ENCODE data around the gene NRXN3.

The NRXN3 gene

GRCh38 chr14:78933948-78934524 is 763.9 kb downstream of the NRXN3 start:
- in situ Hi-C loops (cut with MboI; ENCODE audit: low sequenced_read_pairs): no loop called here
- no peaks in the 10 kb centered on the region for H3K4me1 ChIP-seq
- DNase-seq (ENCODE audit: low spot score in 2 of 2): peak in 1 of 2 experiments; percentile 8
- no peaks in the 10 kb centered on the region for H3K36me3 ChIP-seq (replicated peaks)
- H3K9me3 ChIP-seq: no peaks in the 10 kb centered on the region; the same call in 1 of the 2 replicates
- no peak overlapping the region for H3K4me3 ChIP-seq
- no peaks in the 10 kb centered on the region for H3K27me3 ChIP-seq (ENCODE audit: low read depth)

- Histone ChIP-seq H3K27me3 (ENCODE audit: low read depth) (no peaks in the 10 kb centered on the region), H3K4me3 (no peak overlapping the region), H3K9me3 (no peaks in the 10 kb centered on the region), H3K4me1 (no peaks in the 10 kb centered on the region), H3K36me3 (replicated peaks) (no peaks in the 10 kb centered on the region)
- no peak for DNase-seq (ENCODE audit: low spot score in 2 of 2)
- in situ Hi-C loops (cut with MboI; ENCODE audit: low sequenced_read_pairs): no loop called here
These were observed 776.8 kb downstream of the NRXN3 start for GRCh38 chr14:78946949-78947348.

- Histone ChIP-seq H3K27me3 (ENCODE audit: low read depth) (no peaks in the 10 kb centered on the region), H3K4me1 (no peaks in the 10 kb centered on the region), H3K36me3 (replicated peaks) (no peaks in the 10 kb centered on the region), H3K9me3 (no peaks in the 10 kb centered on the region), H3K4me3 (no peak overlapping the region)
- DNase-seq (ENCODE audit: low spot score in 2 of 2): no peak
- in situ Hi-C loops (cut with MboI; ENCODE audit: low sequenced_read_pairs): no loop called here
These were observed 777.5 kb downstream of the NRXN3 start for GRCh38 chr14:78947681-78948080.

- DNase-seq (ENCODE audit: low spot score in 2 of 2): no peak
- Histone ChIP-seq H3K9me3 (no peaks in the 10 kb centered on the region), H3K4me1 (no peaks in the 10 kb centered on the region), H3K27me3 (ENCODE audit: low read depth) (no peaks in the 10 kb centered on the region), H3K4me3 (no peak overlapping the region), H3K36me3 (replicated peaks) (no peaks in the 10 kb centered on the region)
- in situ Hi-C loops (cut with MboI; ENCODE audit: low sequenced_read_pairs): no loop called here
These were observed 780.5 kb downstream of the NRXN3 start for GRCh38 chr14:78950649-78951048.

GRCh38 chr14:78951602-78952001 is 781.4 kb downstream of the NRXN3 start:
- DNase-seq (ENCODE audit: low spot score in 2 of 2): no peak
- in situ Hi-C loops (cut with MboI; ENCODE audit: low sequenced_read_pairs): no loop called here

GRCh38 chr14:78959674-78960264 is 789.6 kb downstream of the NRXN3 start:
- peak; percentile 55 to 75 for DNase-seq (ENCODE audit: low spot score in 2 of 2)
- H3K4me1 ChIP-seq: no peaks in the 10 kb centered on the region
- H3K27me3 ChIP-seq (ENCODE audit: low read depth): no peaks in the 10 kb centered on the region
- no peak overlapping the region for H3K4me3 ChIP-seq
- no peaks in the 10 kb centered on the region for H3K36me3 ChIP-seq (replicated peaks)
- in situ Hi-C loops (cut with MboI; ENCODE audit: low sequenced_read_pairs): no loop called here
- no peaks in the 10 kb centered on the region for H3K9me3 ChIP-seq

More at GRCh38 chr14:78951602-78952001, 781.4 kb downstream of the NRXN3 start:
- Histone ChIP-seq H3K9me3 (no peaks in the 10 kb centered on the region), H3K36me3 (replicated peaks) (no peaks in the 10 kb centered on the region), H3K27me3 (ENCODE audit: low read depth) (no peaks in the 10 kb centered on the region), H3K4me1 (no peaks in the 10 kb centered on the region), H3K4me3 (no peak overlapping the region)

- no peak overlapping the region for H3K4me3 ChIP-seq
- no peaks in the 10 kb centered on the region for H3K4me1 ChIP-seq
- H3K36me3 ChIP-seq (replicated peaks): no peaks in the 10 kb centered on the region
- no peak for DNase-seq (ENCODE audit: low spot score in 2 of 2)
- in situ Hi-C loops (cut with MboI; ENCODE audit: low sequenced_read_pairs): no loop called here
- H3K27me3 ChIP-seq (ENCODE audit: low read depth): no peaks in the 10 kb centered on the region
- H3K9me3 ChIP-seq: no peaks in the 10 kb centered on the region
These were observed 797.1 kb downstream of the NRXN3 start for GRCh38 chr14:78967111-78967809.

GRCh38 chr14:78968265-78968664 is 798.1 kb downstream of the NRXN3 start:
- in situ Hi-C loops (cut with MboI; ENCODE audit: low sequenced_read_pairs): no loop called here
- H3K4me3 ChIP-seq: no peak overlapping the region

GRCh38 chr14:78970677-78971076 is 800.5 kb downstream of the NRXN3 start:
- Histone ChIP-seq H3K4me3 (no peak overlapping the region), H3K9me3 (no peaks in the 10 kb centered on the region), H3K36me3 (replicated peaks) (no peaks in the 10 kb centered on the region), H3K27me3 (ENCODE audit: low read depth) (no peaks in the 10 kb centered on the region), H3K4me1 (no peaks in the 10 kb centered on the region)
- DNase-seq (ENCODE audit: low spot score in 2 of 2): no peak
- in situ Hi-C loops (cut with MboI; ENCODE audit: low sequenced_read_pairs): no loop called here

More at GRCh38 chr14:78968265-78968664, 798.1 kb downstream of the NRXN3 start:
- no peaks in the 10 kb centered on the region for H3K9me3 ChIP-seq
- no peaks in the 10 kb centered on the region for H3K27me3 ChIP-seq (ENCODE audit: low read depth)
- no peaks in the 10 kb centered on the region for H3K4me1 ChIP-seq
- no peak for DNase-seq (ENCODE audit: low spot score in 2 of 2)
- H3K36me3 ChIP-seq (replicated peaks): no peaks in the 10 kb centered on the region

GRCh38 chr14:78972440-78972839 is 802.3 kb downstream of the NRXN3 start:
- no peak for DNase-seq (ENCODE audit: low spot score in 2 of 2)
- no peaks in the 10 kb centered on the region for H3K4me1 ChIP-seq
- in situ Hi-C loops (cut with MboI; ENCODE audit: low sequenced_read_pairs): no loop called here
- no peaks in the 10 kb centered on the region for H3K27me3 ChIP-seq (ENCODE audit: low read depth)
- H3K4me3 ChIP-seq: no peak overlapping the region
- H3K9me3 ChIP-seq: no peaks in the 10 kb centered on the region
- no peaks in the 10 kb centered on the region for H3K36me3 ChIP-seq (replicated peaks)

- Histone ChIP-seq H3K36me3 (replicated peaks) (no peaks in the 10 kb centered on the region), H3K4me3 (no peak overlapping the region), H3K4me1 (no peaks in the 10 kb centered on the region), H3K9me3 (no peaks in the 10 kb centered on the region), H3K27me3 (ENCODE audit: low read depth) (no peaks in the 10 kb centered on the region)
- in situ Hi-C loops (cut with MboI; ENCODE audit: low sequenced_read_pairs): no loop called here
- DNase-seq (ENCODE audit: low spot score in 2 of 2): no peak
These were observed 804.5 kb downstream of the NRXN3 start for GRCh38 chr14:78974691-78975090.

GRCh38 chr14:78975734-78976133 is 805.6 kb downstream of the NRXN3 start:
- H3K4me1 ChIP-seq: no peaks in the 10 kb centered on the region
- no peaks in the 10 kb centered on the region for H3K36me3 ChIP-seq (replicated peaks)
- in situ Hi-C loops (cut with MboI; ENCODE audit: low sequenced_read_pairs): no loop called here
- DNase-seq (ENCODE audit: low spot score in 2 of 2): no peak
- no peaks in the 10 kb centered on the region for H3K9me3 ChIP-seq
- no peaks in the 10 kb centered on the region for H3K27me3 ChIP-seq (ENCODE audit: low read depth)
- no peak overlapping the region for H3K4me3 ChIP-seq

- H3K4me1 ChIP-seq: no peaks in the 10 kb centered on the region
- in situ Hi-C loops (cut with MboI; ENCODE audit: low sequenced_read_pairs): no loop called here
- no peaks in the 10 kb centered on the region for H3K27me3 ChIP-seq (ENCODE audit: low read depth)
These were observed 808.7 kb downstream of the NRXN3 start for GRCh38 chr14:78978896-78979295.

GRCh38 chr14:78982551-78982950 is 812.4 kb downstream of the NRXN3 start:
- Histone ChIP-seq H3K27me3 (ENCODE audit: low read depth) (no peaks in the 10 kb centered on the region), H3K4me3 (no peak overlapping the region), H3K4me1 (no peaks in the 10 kb centered on the region), H3K9me3 (no peaks in the 10 kb centered on the region), H3K36me3 (replicated peaks) (no peaks in the 10 kb centered on the region)
- no peak for DNase-seq (ENCODE audit: low spot score in 2 of 2)
- in situ Hi-C loops (cut with MboI; ENCODE audit: low sequenced_read_pairs): no loop called here

More at GRCh38 chr14:78978896-78979295, 808.7 kb downstream of the NRXN3 start:
- Histone ChIP-seq H3K36me3 (replicated peaks) (no peaks in the 10 kb centered on the region), H3K9me3 (no peaks in the 10 kb centered on the region), H3K4me3 (no peak overlapping the region)
- DNase-seq (ENCODE audit: low spot score in 2 of 2): no peak
